Epidermal melanocyte (primary cell): Measurements from ENCODE around the gene PDCD1LG2.
A peak's percentile ranks its signal among the peaks of the same experiment; 100 is the strongest.

ENCODE experiments used
- DNase-seq: peaks from one replicate; pipeline ENCODE4 v3.0.0; 2011; ENCODE audit warnings: low spot score; ENCODE audit not compliant: insufficient read length

PDCD1LG2 gene

DNA sequence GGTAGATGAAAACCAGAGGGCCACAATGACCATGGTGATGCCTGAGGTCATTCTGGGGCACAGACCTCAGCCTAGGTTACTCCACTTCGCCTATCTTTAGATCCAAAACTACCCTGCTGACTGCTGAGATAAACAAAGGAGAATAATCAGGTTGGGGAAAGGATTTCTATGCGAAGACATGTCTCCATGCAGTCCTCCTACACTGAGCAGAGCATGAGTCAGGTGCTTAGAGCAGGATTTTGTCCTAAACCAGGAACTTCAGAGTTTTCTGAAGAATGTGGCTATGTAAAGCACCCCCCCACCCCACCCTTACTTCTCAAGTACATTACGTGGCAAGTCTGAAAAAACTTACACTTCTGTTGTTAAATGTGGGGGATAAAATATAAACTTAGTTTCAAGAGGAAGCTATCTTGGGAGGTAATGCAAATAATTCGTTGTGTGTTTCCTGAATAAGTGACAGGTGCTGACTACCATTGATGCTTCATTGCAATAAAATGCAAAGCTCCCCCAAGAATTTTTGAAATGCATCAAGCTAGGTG lies 19.4 kb downstream of the PDCD1LG2 start:
- no peak for DNase-seq

DNA sequence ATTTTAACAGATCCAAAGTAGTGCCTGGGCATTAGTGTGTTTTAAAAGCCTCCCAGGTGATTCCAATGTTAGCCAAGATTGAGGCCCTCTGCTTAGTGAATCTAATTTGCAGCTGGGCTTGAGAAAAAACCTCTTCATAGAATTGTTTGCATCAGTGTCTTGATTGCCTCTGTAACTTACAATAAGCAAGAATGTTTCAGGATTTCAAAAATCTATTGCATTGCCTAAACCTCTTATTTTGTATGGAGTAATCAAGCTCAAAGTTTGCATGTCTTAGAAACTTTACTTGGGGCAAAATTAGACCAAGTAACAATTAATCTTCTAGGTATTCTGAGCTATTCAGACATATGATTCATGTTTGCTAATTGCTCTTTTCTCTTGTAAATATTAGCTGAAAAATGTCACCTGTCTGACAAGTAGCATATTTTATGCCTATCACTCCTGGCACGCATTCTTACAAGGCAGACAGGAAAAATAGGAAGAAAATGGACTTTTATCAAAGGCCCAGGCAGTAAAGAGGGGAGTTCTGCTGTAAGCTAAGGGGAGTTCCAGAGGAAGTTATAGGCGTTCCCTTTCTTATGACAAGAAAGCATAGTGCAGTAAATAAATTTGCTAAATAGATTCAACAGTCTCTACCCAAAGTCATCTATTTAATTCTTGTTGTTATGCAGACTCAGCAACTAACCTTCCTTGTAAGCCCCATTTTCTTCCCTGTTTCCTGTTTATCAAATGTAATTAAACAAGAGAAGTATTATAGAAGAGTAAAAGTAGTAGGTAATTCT lies 21.0 kb downstream of the PDCD1LG2 start:
- no peak for DNase-seq

DNA sequence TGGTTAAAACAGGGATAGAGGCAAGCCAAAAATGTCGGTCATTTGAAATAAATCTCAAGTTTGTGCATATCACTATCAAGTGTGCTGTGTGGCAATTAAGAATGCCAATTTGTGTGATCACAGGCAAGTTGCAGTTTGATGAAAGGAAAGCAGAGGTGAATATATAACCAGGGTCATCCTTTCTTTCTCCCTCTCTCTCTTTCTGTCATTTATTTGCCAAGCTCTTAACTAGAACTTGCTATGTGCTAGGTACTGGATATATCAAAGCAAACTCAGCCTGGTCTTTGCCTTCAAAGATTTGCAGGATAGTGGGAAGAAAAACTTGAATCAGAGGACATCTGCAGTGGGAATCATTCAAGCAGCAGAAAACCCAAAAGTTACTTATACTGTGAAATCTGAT lies 22.0 kb downstream of the PDCD1LG2 start:
- DNase-seq = no peak

DNA sequence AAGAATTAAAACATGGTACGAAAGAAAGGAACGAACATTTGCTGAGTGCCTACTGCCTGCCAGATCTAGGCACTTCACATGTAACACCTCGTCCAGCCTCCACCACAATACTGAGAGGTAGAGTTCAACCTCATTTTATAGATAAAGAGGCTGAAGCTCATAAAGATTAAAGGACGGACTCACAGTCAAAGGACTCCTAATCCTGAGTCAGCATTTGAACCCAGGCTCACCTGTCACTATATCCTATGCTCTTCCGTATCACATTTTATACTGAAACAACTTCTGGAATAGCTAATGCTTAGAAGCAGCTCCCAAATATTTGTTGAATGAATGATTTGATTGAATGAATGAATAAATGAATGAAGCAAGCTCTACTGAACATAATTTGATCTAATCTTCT lies 22.5 kb downstream of the PDCD1LG2 start:
- no peak for DNase-seq

DNA sequence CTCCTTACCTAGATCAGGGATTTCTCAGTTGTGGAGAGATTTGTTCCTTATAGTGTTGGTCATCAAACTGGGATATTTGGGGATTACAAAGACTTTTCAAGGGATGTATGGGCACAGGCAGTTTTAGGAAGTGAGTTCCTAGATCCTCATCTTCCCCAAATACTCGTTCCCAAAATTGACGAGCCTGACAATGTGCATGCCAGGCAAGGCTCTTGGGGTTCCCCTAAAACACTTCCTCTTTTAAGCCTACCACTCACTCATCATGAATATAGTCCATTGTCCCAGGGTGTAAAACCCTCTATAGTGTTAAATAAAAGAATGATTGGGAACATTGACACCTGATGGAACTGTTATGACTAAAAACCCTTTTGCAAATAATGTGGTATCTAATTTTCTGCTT lies 26.4 kb downstream of the PDCD1LG2 start:
- no peak for DNase-seq

DNA sequence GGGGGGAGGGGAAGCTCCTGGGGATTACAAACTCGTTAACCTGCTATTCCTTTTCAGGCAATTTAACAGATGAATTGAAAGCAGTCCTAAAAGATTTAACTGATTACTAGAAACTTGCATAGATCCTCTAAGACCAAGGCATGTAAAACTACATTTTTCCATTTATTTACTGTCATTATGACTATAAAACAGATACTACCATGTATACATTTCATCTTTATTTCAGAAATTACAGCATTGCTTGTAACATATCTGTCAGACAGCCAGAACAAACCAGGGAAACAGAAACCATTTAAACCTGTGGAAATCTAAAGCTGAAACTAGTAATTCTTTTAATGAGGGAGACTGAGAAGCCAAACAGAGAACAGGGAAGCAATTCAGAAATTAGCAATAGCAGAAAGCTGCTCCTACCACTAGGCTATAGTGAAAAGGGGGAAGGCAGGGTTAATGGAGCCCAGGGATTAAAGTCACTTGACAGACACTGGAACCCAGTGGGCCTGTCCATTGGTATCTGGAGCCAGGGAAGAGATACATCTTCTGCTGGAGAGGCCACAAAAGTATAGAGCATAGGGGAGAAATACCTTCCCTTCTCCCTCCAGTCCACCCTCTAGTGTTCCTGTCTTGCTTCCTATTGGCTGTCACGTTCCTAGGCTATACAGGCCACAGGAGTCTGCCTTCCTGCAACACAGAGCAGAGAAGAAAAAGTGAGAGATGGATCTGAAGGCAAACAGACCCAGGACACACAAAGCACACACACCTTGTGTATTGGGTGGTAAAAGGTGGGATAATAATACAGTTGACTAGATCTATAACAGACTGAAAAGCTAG lies 33.8 kb downstream of the PDCD1LG2 start:
- no peak for DNase-seq

DNA sequence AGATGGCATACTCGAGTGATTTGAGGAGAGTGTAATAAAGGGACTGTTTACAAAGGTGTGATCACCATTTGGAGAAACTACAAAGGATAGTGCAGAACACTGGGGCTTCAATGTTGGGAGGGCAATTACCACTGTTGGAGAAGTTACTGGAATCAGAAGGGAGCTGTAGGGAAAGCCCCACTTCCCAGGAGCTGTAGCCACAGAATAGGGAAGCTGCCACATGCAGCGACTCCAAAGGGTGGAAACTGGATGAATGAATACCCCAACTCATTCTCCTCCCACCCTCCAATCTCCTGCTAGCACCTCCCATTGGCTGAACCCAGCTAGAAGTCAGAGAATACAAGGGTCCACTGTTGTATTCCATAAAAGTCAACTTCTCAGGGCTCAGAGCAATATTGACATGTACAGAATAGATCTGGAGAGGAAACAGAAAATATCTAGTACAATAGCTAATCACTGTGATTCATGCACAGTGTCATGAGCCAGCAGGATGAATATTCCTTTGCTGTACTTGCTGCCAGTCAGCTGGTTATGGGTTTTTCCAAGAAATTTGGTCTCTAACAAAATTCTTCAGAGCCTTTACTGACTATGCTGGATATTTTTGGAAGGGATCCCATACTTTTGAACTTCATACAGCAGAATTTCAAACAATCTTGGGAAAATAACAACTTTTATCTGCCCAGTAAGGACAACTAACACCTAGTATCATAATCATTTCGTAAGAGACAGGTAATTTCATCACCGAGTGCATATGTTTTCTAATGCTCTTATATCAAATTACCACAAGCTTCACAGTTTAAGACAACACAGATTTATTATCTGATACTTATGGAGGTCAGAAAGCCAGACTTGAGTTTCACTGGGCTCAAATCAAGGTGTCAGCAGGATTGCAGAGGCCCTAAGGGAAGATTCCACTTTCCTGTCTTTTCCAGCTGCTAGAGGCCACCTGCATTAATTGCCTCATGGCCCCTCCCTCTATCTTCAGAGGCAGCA lies 39.6 kb downstream of the PDCD1LG2 start:
- no peak for DNase-seq

DNA sequence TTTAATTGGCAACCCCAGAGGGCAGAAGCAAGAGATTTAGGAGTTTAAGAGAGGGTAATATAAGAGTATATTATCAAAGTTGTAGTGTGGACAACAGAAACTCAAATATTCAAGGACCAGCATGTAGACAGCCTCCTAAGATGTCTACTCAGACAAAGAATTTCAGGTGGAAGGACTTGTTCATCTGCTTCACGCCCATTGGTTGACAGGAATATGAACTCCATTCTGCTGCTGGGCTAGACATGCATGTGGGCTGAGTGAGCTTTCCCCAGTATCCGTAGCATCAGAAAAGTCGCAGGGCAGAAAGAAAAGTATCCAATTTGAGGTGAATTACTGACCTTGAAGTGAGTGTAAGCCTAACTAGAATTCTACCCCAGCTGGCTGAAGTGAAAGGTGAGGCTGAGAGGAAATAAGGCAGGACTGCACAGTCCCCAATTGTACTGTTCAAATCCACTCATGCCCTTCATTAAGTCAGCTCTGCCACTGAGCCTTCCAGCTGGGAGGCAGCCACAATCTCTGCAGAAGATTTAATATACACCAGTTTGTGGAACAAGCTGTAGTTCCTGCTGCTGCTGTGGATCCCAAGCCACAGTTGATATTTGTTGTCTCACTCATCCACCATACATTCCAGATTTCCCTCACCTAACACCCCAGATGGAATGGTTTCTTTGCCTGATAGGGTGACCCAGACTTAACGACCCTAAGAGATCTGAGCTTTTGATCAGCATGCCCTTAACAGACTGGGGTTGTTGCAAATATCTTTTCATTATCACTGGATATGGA lies 41.2 kb downstream of the PDCD1LG2 start:
- DNase-seq = no peak

DNA sequence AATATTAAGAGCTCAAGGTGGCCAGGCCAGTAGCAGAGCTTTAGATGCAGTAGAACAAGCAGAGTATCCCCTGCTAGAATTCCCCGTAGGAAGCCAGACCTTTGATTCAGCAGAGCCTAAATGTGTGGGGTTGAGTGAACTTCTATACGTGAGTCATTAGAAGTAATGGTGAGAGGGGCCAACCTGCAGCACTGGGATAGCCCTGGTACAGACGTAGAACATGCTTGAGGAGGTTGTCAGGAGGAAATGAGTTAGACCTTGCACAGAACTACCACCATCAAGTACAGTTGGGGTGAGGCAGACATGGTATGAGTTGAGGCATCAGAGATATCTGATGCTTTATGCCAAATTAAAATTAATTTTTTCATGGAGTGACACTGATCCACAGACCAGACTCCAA lies 42.0 kb downstream of the PDCD1LG2 start:
- no peak for DNase-seq

DNA sequence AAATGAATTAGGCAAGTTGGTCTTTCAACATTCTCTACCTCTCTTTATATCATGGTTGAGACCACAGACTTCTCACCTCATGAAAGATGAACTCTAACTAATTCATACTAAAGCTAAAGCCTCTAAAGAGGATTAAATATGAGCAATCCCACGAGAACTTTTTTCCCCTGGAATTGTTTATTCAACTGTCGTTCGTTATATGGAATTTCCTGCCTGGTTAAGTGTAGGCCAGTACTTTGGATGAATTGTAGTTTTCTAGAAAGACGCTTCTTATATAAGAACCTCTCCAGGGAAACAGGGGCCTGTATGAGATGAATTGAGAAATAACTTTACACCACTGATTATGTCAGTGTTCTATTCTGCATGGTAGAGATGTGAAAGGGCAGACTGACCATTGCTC lies 42.9 kb downstream of the PDCD1LG2 start:
- no peak for DNase-seq

DNA sequence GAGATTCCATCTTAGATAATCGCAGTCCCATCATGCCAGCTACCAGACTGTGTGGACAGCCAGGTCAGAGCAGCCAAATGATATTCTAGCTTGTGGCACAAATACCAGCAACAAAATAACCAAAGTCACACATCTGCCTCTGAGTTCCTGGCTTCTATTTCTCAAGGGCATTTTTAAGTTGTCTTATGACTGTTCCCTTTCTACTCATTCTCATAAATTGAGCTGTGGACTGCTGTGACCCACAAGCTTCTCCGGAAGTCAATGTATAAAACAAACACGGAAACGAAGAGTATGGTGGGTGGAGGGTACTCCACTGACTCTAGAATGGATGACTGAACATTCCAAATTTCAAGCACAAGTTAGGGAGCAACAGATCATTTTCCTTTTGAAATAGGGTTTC lies 43.9 kb downstream of the PDCD1LG2 start:
- DNase-seq = peak; percentile 24

DNA sequence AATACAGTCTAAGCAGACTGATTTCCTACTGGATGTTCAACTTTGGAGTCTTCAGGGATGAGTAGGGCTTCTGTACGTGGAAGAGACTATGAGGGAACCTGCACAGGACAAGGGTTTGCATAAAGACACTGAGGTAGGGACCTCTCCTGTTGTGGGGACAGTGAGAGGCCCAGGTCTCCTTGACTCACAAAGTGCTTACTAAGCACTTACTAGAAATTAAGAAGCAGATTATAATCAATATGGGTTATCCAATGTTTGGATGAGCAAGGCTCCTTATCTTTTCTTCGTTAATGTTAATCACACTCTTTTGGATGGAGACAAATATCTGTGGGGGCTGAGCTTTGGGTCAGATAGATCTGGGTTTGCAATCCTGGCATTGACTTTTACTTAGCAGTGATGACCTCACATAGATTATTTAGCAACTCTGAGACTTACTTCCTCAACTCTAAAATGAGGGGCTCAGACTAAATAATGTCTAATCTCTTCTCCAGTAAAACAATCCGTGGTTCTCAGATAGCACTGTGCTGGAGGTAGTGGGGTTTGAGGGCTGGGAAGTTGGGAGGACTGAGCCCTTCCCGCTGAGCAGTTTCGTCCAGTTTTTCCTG lies 45.9 kb downstream of the PDCD1LG2 start:
- no peak for DNase-seq

DNA sequence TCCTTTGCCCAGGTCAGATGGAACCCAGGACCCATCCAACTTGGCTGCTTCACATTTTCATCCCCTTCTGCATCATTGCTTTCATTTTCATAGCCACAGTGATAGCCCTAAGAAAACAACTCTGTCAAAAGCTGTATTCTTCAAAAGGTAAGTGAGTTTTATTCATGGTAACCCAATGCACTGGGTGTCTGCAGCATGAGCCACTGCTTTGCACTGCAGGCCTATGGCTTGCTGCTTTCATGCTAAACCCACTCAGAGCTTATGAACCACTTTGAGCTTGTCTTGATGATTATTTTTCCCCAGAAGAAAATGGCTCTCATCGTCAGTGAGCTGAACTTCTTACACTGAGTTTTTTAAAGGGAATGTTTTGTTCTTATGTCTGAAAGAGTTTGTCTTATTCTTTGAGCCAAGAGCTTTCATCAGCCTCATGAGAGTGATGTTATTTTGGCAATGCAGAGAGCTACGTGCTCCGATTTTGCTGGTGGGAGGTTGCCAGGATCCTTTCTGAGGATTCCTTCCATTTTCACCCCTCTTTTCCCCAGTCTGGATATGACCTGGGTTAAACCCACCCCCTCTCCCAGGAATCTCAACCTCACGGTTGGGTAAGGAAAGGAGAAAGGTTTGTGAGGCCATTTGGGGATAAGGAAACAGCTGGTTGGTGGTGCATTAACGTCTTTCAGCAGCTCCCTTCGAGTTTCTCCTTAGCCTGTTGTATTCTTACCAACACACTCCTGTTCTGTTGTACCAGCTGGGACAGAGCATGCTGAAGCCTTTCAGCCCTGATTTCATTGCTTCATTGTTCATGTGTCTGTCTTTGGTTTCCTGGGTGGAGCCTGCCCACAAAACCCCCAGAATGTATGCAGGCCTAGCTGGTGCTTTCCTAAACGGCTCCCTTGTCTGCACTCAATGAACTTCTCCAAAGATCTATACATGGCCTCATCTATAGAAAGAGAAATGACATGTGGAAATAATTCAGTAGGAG lies 47.6 kb downstream of the PDCD1LG2 start:
- no peak for DNase-seq

DNA sequence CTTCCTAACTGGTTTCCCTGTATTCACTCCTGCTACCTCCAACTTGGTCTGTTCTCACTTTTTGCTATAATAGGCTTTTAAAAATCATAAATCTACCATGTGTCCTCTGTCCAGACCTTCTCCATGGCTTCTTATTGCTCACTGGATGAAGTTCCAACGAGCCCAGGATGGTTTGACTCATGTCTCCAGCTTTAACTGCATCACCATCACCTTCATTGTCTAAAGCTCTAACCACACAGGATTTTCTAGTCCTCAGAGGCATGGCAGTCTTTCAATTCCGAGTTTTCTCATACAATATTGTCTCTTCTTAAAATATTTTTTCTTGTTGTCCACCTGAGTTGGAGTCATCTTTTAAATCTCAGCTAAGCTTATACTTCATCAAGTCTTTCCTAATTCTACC lies 49.3 kb downstream of the PDCD1LG2 start:
- no peak for DNase-seq

DNA sequence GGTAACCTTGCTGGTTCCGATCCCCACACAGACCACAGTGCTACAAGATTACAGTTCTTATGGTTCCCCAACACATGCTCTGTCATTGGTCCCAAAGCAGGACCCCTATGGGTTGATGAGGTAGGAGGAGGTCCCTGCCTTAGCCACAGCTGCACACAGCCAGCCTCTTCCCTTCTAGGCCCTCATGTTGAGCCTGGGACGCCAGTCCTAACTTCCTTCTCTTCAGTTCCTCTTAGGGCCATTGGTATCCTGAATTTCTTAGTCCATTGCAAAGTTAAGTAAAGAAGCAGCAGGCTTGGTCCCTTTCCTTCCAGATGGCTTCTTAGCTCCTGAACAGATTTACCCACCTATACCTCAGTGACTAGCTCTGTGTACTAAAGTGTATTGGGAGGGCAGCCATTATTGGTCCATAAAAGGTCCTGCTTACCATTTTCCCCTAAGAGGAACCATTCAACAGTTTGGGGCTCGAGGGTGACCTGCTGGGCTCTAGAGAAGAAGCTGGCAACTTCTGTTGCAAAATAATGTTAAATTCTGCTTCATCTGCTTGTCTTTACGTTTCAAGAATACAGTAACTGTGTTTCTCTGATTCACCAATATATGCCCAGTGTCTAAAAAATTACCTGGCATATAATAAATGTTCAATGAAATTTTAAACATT lies 50.2 kb downstream of the PDCD1LG2 start:
- no peak for DNase-seq

DNA sequence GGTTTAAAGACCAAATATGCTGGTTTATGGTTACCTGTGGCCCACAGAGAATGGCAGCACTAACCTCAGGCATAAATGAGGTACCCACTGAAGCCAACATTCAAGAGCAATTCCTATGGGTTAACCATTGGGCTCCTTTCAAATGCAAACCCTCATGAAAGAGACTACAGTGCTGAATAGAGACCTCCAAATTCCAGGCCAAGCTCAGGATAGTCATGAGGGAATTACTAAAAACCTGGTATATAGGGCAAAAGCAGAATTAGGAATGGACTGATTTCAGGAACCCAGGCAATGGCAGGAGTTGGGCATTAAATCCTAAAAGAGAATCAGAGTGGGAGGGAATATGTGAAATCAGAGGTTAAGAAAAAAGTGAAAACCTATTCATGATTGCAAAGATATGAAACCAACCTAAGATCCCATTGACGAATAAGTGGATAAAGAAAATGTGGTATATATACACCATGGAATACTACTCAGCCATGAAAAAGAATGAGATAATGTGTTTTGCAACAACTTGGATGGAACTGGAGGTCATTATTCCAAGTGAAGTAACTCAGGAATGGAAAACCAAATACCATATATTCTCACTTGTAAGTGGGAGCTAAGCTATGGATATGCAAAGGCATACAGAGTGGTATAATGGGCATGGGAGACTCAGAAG lies 51.6 kb downstream of the PDCD1LG2 start:
- no peak for DNase-seq

DNA sequence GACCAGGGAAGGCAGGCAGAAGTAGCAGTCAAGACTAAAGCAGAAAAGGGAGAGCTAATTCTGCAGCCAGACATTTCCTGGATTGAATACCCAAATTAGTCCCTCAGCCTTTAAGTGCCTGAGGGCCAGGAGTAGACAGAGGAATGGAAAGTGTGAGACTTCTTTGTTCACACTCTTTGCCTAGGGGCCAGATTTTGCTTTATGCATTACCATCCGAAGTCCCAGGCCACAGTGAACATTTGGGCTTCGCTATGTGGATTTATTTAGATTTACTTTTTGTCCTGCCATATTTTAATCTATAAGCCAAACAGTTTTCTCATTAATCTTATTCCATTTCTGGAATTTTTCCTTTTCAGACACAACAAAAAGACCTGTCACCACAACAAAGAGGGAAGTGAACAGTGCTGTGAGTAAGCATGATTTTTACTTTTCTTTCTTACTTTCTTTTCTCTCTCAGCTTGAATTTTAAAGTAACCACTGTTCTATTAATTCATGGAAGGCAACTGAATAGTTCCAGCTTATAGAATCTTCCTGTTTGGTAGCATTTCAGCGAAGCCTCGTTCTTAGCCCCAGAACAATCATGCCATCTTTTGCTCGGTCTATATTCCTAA lies 52.6 kb downstream of the PDCD1LG2 start:
- peak; percentile 65 for DNase-seq
